Tibial artery (tissue), 4 donors: ENCODE data around the gene LTC4S.
A peak's percentile ranks its signal among the peaks of the same experiment; 100 is the strongest.

ENCODE experiments used
- DNase-seq, 2 donors: peaks; one replicate each; pipeline ENCODE4 v3.0.0-alpha.2; 2019
- H3K27ac ChIP-seq, 2 donors: fragments of 200-600 bp; sonication (generic) in 1 of 2; 1 replicate in 1 of 2; 2 replicates in 1 of 2; pipeline ENCODE4 v1.5.1; 2018 to 2019; ENCODE audit warnings: mild to moderate bottlenecking in 1 of 2
- H3K27me3 ChIP-seq, 2 donors: fragments of 200-600 bp; sonication (generic) in 1 of 2; one replicate each; pipeline versions ENCODE4 v1.5.1 to v1.6.0; 2016 to 2019
- H3K36me3 ChIP-seq, 3 donors: fragments of 200-600 bp; sonication (generic) in 2 of 3; one replicate each; pipeline ENCODE4 v1.5.1; 2016 to 2019; ENCODE audit warnings: mild to moderate bottlenecking in 2 of 3
- H3K4me1 ChIP-seq, 4 donors: fragments of 200-600 bp; sonication (generic) in 2 of 4; 1 replicate in 3 of 4; 2 replicates in 1 of 4; pipeline ENCODE4 v1.5.1; 2016 to 2019
- H3K4me3 ChIP-seq, 2 donors: fragments of 200-600 bp; sonication (generic) in 1 of 2; 1 replicate in 1 of 2; 2 replicates in 1 of 2; pipeline ENCODE4 v1.5.1; 2018 to 2019; ENCODE audit warnings: mild to moderate bottlenecking in 2 of 2
- H3K9me3 ChIP-seq, 3 donors: fragments of 200-600 bp; sonication (generic) in 1 of 3; one replicate each; pipeline ENCODE4 v1.5.1; 2016 to 2019
- intact Hi-C: fragments of 100-400 bp; cut with DNase I; formaldehyde crosslinking; loops from one replicate; pipeline ENCODE4 v1.15.0; 2023; ENCODE audit warnings: low total_unique reads
- TF ChIP-seq, protein P1 (sequence below), 2 experiments: fragments of 200-600 bp in 1 of 2; fragments of 450-650 bp in 1 of 2; IDR thresholded peaks; one replicate each; pipeline ENCODE4 v1.5.1; 2017 to 2019; ENCODE audit warnings: antibody characterized with exemption in 2 of 2, mild to moderate bottlenecking in 1 of 2, moderate library complexity in 1 of 2

Gene LTC4S

DNA sequence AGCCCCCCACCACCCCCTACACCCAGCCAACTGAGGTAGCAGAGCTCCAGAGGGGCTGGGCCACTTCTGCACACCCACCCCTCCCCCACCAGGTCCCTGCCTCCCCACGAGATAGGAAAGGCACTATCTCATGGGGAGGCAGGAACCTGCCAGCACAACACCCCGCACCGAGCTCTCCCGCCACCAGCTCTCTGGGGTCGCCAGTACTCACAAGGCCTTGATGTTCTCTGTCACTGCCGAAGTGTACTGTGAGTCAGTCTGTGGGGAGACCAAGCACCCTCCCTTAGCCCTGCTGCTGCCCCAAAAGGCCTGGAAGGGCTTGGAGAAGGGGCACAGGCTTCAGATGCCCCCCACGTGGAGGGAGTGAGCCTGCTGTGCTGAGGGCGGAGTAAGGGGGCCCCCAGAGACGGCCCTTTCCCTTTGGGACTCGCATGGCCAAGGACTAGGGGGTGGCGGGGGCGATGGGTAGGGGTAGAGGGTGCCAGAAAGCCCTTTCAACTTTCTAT is 7.0 kb downstream of the LTC4S start:
- H3K36me3 ChIP-seq, result peaks cover 35 to 47% (median 44%) of the 10 kb centered on the region in 3 donors
- H3K27me3 ChIP-seq, result no peaks in the 10 kb centered on the region
- intact Hi-C loops, result loop anchor here (5.0 kb wide), 1 partner anchor 57 kb away; the partner anchor contains the start of gene MRNIP
- H3K9me3 ChIP-seq, result no peaks in the 10 kb centered on the region
- peaks cover 0 to 60% (median 46%) of the 10 kb centered on the region in 4 donors for H3K4me1 ChIP-seq
- H3K27ac ChIP-seq, result no peak overlapping the region
- TF ChIP-seq, protein P1, sequence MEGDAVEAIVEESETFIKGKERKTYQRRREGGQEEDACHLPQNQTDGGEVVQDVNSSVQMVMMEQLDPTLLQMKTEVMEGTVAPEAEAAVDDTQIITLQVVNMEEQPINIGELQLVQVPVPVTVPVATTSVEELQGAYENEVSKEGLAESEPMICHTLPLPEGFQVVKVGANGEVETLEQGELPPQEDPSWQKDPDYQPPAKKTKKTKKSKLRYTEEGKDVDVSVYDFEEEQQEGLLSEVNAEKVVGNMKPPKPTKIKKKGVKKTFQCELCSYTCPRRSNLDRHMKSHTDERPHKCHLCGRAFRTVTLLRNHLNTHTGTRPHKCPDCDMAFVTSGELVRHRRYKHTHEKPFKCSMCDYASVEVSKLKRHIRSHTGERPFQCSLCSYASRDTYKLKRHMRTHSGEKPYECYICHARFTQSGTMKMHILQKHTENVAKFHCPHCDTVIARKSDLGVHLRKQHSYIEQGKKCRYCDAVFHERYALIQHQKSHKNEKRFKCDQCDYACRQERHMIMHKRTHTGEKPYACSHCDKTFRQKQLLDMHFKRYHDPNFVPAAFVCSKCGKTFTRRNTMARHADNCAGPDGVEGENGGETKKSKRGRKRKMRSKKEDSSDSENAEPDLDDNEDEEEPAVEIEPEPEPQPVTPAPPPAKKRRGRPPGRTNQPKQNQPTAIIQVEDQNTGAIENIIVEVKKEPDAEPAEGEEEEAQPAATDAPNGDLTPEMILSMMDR (IDR thresholded peaks at IDR 0.05), result no peak
- no peak overlapping the region for H3K4me3 ChIP-seq
- no peak for DNase-seq

DNA sequence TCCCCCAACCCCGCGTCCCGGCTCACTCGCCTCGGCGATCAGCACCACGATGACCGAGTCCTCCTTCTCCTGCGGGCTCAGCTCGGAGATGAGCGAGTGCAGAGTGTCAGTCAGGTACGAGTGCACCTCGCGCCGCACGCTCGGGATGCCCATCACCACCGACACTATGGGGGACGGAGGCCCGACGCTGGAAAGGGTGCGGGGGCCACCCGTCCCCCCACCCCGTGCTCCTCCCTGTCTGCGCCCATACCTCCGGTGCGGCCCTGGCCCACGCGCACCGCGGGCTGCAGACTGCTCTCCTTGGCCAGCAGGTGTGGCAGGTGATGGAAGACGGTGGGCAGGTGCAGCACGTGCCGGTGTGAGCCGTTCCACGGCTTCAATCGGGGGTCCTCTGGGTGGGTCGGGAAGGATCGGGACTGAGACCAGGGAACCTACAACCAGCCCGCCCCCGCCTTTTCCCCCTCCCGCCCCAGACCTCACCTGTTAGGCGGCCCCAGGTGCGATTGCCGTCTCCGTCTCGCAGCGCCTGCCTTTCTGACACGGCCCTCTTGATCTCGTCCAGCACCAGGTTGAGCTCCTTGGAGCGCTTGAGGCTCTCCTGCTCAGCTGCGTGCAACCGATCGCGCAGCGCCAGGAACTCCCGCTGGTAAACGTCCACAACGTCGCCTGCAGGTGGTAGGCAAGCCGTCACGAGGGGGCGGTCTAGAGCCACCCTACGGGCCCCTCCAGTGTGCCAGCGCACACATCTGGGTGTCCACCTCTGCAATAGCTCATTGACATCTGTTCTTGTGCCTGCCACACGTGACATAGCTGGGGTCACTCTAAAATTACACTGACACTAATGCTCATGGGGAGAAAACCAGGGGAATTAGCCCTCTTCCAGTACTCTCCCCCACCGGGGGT is 7.8 kb downstream of the LTC4S start:
- Histone ChIP-seq H3K9me3 (no peaks in the 10 kb centered on the region), H3K27ac (no peak overlapping the region), H3K27me3 (no peaks in the 10 kb centered on the region), H3K4me1 (peaks cover 0 to 54% (median 41%) of the 10 kb centered on the region in 4 donors), H3K4me3 (no peak overlapping the region), H3K36me3 (peaks cover 35 to 47% (median 44%) of the 10 kb centered on the region in 3 donors)
- TF ChIP-seq, protein P1 (IDR thresholded peaks at IDR 0.05), result peak; percentile 53 to 71
- intact Hi-C loops, result loop anchor here (5.0 kb wide), 1 partner anchor 56 kb away; the partner anchor contains the start of gene MRNIP
- peak; percentile 65 to 87 for DNase-seq

DNA sequence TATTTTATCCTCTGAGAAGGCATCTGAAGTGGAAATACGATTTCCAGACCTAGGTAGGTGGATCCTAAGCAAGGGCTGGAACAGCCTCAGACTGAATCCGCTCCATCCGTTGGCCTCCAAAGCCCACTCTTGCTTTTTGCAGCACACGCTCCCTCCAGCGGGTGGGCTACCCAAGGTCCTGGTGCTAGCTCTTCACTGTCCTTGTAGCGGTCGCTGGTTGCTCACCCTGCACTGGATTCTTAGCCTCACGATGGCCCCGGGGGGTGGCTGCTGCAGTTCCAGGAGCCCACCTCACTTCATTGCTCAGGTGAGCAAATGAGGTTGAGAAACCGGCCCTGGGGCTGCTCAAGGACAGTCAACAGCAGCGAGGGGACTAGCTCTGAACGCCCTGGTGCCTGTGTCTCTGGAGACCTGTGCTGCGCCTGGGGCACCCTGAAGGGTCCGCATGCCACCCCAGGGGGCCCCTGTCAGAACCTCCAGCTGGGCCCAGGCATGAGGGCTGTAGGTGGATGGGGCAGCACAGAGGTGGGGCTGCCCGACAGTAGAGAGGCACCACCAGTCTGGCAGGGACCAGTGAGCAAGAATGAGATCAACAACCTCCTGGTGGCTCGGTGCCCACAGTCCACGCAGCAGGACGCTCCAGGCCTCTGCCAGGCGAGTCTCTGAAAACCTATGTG is 8.6 kb downstream of the LTC4S start:
- Histone ChIP-seq H3K27ac (no peak overlapping the region), H3K4me1 (peaks cover 0 to 48% (median 37%) of the 10 kb centered on the region in 4 donors)
- no peak for DNase-seq

DNA sequence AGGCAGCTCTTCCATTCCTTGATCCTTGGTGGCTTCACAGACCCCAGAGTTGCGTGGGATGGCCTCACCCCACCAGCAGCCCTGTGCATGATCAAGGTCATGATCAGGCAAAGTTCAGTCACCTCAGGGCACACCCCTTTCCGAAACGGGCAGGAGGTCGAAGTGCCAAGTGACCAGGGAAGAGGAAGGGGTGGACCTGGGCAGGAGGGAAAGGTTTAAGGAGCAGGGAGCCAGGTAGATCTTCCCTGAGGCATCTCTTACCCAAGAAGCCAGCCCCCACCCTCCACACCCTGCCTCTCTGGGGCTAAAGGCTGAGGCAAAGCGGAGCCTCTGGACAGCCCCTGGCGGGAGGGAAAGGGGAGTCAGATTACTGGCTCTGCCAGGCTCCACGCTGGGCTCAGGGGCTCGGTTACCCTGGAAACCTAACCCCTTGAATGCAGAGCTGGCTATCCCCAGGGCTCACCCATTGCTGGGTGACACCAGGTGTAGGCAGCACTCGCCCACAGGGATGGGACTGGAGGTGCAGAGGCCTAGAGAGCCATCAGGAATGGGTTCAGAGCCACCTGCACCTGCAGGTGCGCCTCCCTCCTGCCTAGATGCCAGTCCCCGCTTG is 9.3 kb downstream of the LTC4S start:
- intact Hi-C loops, result loop anchor here (5.0 kb wide), 1 partner anchor 54 kb away; the partner anchor contains the start of gene MRNIP
- no peaks in the 10 kb centered on the region for H3K27me3 ChIP-seq
- peaks cover 30 to 36% (median 34%) of the 10 kb centered on the region in 3 donors for H3K36me3 ChIP-seq
- H3K9me3 ChIP-seq, result no peaks in the 10 kb centered on the region
- DNase-seq, result no peak
- H3K27ac ChIP-seq, result no peak overlapping the region
- H3K4me1 ChIP-seq, result peaks cover 0 to 53% (median 44%) of the 10 kb centered on the region in 4 donors
- no peak overlapping the region for H3K4me3 ChIP-seq
- TF ChIP-seq, protein P1 (IDR thresholded peaks at IDR 0.05), result no peak

More for the DNA sequence above, 8.6 kb downstream of the LTC4S start:
- Histone ChIP-seq H3K9me3 (no peaks in the 10 kb centered on the region), H3K36me3 (peaks cover 35 to 43% (median 41%) of the 10 kb centered on the region in 3 donors), H3K27me3 (no peaks in the 10 kb centered on the region), H3K4me3 (no peak overlapping the region)
- intact Hi-C loops, result loop anchor here (5.0 kb wide), 1 partner anchor 55 kb away; the partner anchor contains the start of gene MRNIP
- TF ChIP-seq, protein P1 (IDR thresholded peaks at IDR 0.05), result no peak
